Right lobe of liver (tissue), 4 donors: Measurements from ENCODE around the gene POM121C.
"Not testable (repeated sequence)": the region's sequence is repeated elsewhere in the genome, so short reads cannot be mapped to it uniquely, and the experiment has no call there.

Experiments used
- CTCF ChIP-seq, 4 donors: fragments of 200-600 bp in 3 of 4; fragments of 450-650 bp in 1 of 4; IDR thresholded peaks; one replicate each; pipeline versions ENCODE4 v1.5.1 to v1.8.0; 2016 to 2022; ENCODE audit warnings: antibody characterized with exemption in 4 of 4, mild to moderate bottlenecking in 2 of 4
- POLR2A ChIP-seq: fragments of 450-650 bp; IDR thresholded peaks from one replicate; pipeline ENCODE4 v1.6.1; 2017; ENCODE audit warnings: antibody characterized with exemption, mild to moderate bottlenecking
- donor health status: DM: no; HTN: no; CAD: no.
- donor health status: DM: no; HTN: no; CAD: no.
- donor health status: DM: no; HTN: yes; CAD: no.

- not testable (repeated sequence) for TF ChIP-seq CTCF (IDR thresholded peaks at IDR 0.05); POLR2A
Measured at GRCh38 chr7:75470166-75470565, 15.9 kb downstream of the POM121C start.
